Kidney epithelial cell (primary cell): Measurements from ENCODE around the gene SLC8A2. TPM values are rescaled to one million over a fixed set of nuclear protein-coding genes. Genes with fewer than 3 reads are reported as not detected.

ENCODE experiments used
- DNase-seq: peaks from one replicate; pipeline ENCODE4 v3.0.0-alpha.2; 2010; ENCODE audit warnings: low read depth
- H3K27me3 ChIP-seq: 2 replicates; pipeline ENCODE4 v1.6.0; 2011; ENCODE audit warnings: low read length; ENCODE audit not compliant: control insufficient read depth, insufficient read depth
- H3K36me3 ChIP-seq: 2 replicates; pipeline ENCODE4 v1.5.1; 2011; ENCODE audit warnings: low read length; ENCODE audit not compliant: control insufficient read depth, insufficient read depth
- H3K4me3 ChIP-seq: 2 replicates; pipeline ENCODE4 v1.5.1; 2011; ENCODE audit warnings: low read depth, mild to moderate bottlenecking, control low read depth, low read length
- total RNA-seq: library from RNA; depleted of rRNA; stranded (reverse); fragments of >200 nt; gene quantifications from 2 replicates; pipeline ENCODE4 v1.2.3, GENCODE V29; 2015
- TF ChIP-seq, protein P1 (sequence below): IDR thresholded peaks from 2 replicates; pipeline ENCODE4 v1.5.1; 2011; ENCODE audit warnings: mild to moderate bottlenecking, moderate library complexity, low read length, control low read depth, inconsistent platforms; ENCODE audit not compliant: insufficient read depth, poor library complexity, severe bottlenecking

Gene SLC8A2
- total RNA-seq, 1 donor from 2014 or later = not detected

- no peak overlapping the region for H3K4me3 ChIP-seq
- no peaks in the 10 kb centered on the region for H3K36me3 ChIP-seq
- TF ChIP-seq, protein P1, sequence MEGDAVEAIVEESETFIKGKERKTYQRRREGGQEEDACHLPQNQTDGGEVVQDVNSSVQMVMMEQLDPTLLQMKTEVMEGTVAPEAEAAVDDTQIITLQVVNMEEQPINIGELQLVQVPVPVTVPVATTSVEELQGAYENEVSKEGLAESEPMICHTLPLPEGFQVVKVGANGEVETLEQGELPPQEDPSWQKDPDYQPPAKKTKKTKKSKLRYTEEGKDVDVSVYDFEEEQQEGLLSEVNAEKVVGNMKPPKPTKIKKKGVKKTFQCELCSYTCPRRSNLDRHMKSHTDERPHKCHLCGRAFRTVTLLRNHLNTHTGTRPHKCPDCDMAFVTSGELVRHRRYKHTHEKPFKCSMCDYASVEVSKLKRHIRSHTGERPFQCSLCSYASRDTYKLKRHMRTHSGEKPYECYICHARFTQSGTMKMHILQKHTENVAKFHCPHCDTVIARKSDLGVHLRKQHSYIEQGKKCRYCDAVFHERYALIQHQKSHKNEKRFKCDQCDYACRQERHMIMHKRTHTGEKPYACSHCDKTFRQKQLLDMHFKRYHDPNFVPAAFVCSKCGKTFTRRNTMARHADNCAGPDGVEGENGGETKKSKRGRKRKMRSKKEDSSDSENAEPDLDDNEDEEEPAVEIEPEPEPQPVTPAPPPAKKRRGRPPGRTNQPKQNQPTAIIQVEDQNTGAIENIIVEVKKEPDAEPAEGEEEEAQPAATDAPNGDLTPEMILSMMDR = no peak
- peaks cover 76% of the 10 kb centered on the region for H3K27me3 ChIP-seq
- DNase-seq = no peak
These were observed 26.2 kb downstream of the SLC8A2 start for GRCh38 chr19:47445527-47445926.

- Histone ChIP-seq H3K27me3 (peaks cover 66% of the 10 kb centered on the region), H3K4me3 (no peak overlapping the region)
- DNase-seq = no peak
These were observed 27.3 kb downstream of the SLC8A2 start for GRCh38 chr19:47444388-47444821.

GRCh38 chr19:47443331-47443730, 28.4 kb downstream of the SLC8A2 start:
- Histone ChIP-seq H3K4me3 (no peak overlapping the region), H3K27me3 (peaks cover 61% of the 10 kb centered on the region), H3K36me3 (no peaks in the 10 kb centered on the region)
- TF ChIP-seq, protein P1 = no peak
- no peak for DNase-seq

More at GRCh38 chr19:47444388-47444821, 27.3 kb downstream of the SLC8A2 start:
- TF ChIP-seq, protein P1 = no peak
- no peaks in the 10 kb centered on the region for H3K36me3 ChIP-seq

DNA sequence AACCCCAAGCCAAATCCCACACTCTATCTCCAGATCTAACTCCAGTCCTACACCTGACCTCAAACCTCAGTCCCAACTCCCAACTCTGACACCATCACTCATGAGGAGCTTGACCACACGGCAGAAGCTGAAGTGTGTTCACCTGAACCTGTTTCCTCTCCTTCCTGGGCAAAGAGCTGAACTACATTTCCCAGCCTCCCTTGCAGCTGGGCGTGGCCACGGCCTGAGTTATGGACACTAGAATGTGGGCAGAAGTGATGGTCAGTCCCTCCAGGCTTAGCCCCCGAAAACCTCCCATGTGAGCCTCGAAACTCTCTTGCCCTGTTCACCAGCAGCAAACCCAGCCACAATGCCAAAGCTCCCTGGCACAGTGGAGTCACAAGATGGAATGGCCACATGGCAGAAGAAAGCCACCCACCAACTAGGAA, 32.9 kb downstream of the SLC8A2 start:
- H3K4me3 ChIP-seq = no peak overlapping the region
- TF ChIP-seq, protein P1 = no peak
- H3K27me3 ChIP-seq = peaks cover 30% of the 10 kb centered on the region
- H3K36me3 ChIP-seq = no peaks in the 10 kb centered on the region
- no peak for DNase-seq

DNA sequence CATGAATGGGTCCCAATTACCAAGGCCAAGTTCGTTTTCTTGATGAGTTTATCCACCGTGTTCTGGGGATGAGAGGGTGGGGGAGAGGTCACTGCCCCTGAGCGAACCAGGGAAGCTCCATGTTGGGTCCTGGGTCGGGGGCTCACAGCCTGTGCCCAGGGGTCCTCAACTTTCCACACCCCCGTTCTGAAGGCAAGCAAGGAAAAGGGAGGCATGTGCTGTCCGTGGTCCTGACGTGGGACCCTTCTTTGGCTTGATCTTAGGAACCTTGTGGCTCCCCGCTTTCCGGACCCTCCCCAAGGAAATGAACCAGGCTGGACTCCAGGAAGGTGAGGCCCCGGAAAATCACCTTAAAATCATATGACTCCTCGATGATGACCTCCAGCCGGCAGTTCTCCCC, 34.2 kb downstream of the SLC8A2 start:
- H3K4me3 ChIP-seq = no peak overlapping the region
- TF ChIP-seq, protein P1 = no peak
- no peaks in the 10 kb centered on the region for H3K36me3 ChIP-seq
- H3K27me3 ChIP-seq = peaks cover 23% of the 10 kb centered on the region
- no peak for DNase-seq

GRCh38 chr19:47436712-47437401, 34.8 kb downstream of the SLC8A2 start:
- DNase-seq = no peak
- Histone ChIP-seq H3K4me3 (no peak overlapping the region), H3K36me3 (no peaks in the 10 kb centered on the region), H3K27me3 (peaks cover 20% of the 10 kb centered on the region)
- TF ChIP-seq, protein P1 = peak; percentile 89
